MCF 10A (cell line): Measurements from ENCODE around the gene NLRP9. TPM values are rescaled to one million over a fixed set of nuclear protein-coding genes. Genes with fewer than 3 reads are reported as not detected.

Experiments
- BruUV-seq: library from RNA; stranded (reverse); fragments of 400-500 nt; replicated peaks from 2 replicates; lab custom pipeline; 2021; lab: Mats Ljungman, UMichigan
- CTCF ChIA-PET: fragments of 300-600 bp; sonication (Branson Sonifier 250); formaldehyde crosslinking; extraction: SDS; loops from one replicate; lab custom pipeline; 2021; ENCODE audit warnings: antibody characterized with exemption, inconsistent platforms; lab: Yijun Ruan, JAX
- POLR2A ChIA-PET: fragments of 300-600, 350-650 bp; sonication (Branson Sonifier 250); formaldehyde crosslinking; extraction: SDS; loops from one replicate; lab custom pipeline; 2020; ENCODE audit warnings: antibody characterized with exemption, inconsistent platforms; lab: Yijun Ruan, JAX
- DNase-seq: peaks from one replicate; pipeline ENCODE4 v3.0.0-alpha.2; 2018; ENCODE audit not compliant: unreplicated experiment
- H3K27ac Mint-ChIP-seq: one replicate; pipeline ENCODE4 v1.8.0; 2022; ENCODE audit warnings: mild to moderate bottlenecking, low read depth, mixed read lengths; ENCODE audit not compliant: unreplicated experiment
- H3K27me3 Mint-ChIP-seq: one replicate; pipeline ENCODE4 v1.8.0; 2022; ENCODE audit warnings: mixed read lengths; ENCODE audit not compliant: insufficient read depth, unreplicated experiment
- H3K36me3 Mint-ChIP-seq: one replicate; pipeline ENCODE4 v1.8.0; 2022; ENCODE audit warnings: mild to moderate bottlenecking, moderate library complexity, mixed read lengths; ENCODE audit not compliant: insufficient read depth, unreplicated experiment
- H3K4me1 Mint-ChIP-seq: one replicate; pipeline ENCODE4 v1.8.0; 2022; ENCODE audit warnings: mixed read lengths; ENCODE audit not compliant: insufficient read depth, unreplicated experiment
- H3K4me3 Mint-ChIP-seq: one replicate; pipeline ENCODE4 v1.8.0; 2022; ENCODE audit warnings: mild to moderate bottlenecking, moderate library complexity, mixed read lengths; ENCODE audit not compliant: unreplicated experiment
- H3K9me3 Mint-ChIP-seq: one replicate; pipeline ENCODE4 v1.8.0; 2022; ENCODE audit warnings: mixed read lengths; ENCODE audit not compliant: unreplicated experiment
- intact Hi-C: fragments of 100-400 bp; cut with micrococcal nuclease; formaldehyde crosslinking; loops from 2 replicates; pipeline ENCODE4 v1.14.1; 2022
- total RNA-seq: library from RNA; stranded (reverse); gene quantifications from 2 replicates; pipeline ENCODE4 v1.2.3, GENCODE V29; 2022
- TF ChIP-seq, protein P1 (sequence below): fragments of 200-600 bp; IDR thresholded peaks from one replicate; pipeline ENCODE4 v1.8.0; 2022; ENCODE audit warnings: antibody characterized with exemption, mild to moderate bottlenecking; ENCODE audit not compliant: unreplicated experiment

The NLRP9 gene
- total RNA-seq, 1 experiment from 2014 or later = not detected

DNA sequence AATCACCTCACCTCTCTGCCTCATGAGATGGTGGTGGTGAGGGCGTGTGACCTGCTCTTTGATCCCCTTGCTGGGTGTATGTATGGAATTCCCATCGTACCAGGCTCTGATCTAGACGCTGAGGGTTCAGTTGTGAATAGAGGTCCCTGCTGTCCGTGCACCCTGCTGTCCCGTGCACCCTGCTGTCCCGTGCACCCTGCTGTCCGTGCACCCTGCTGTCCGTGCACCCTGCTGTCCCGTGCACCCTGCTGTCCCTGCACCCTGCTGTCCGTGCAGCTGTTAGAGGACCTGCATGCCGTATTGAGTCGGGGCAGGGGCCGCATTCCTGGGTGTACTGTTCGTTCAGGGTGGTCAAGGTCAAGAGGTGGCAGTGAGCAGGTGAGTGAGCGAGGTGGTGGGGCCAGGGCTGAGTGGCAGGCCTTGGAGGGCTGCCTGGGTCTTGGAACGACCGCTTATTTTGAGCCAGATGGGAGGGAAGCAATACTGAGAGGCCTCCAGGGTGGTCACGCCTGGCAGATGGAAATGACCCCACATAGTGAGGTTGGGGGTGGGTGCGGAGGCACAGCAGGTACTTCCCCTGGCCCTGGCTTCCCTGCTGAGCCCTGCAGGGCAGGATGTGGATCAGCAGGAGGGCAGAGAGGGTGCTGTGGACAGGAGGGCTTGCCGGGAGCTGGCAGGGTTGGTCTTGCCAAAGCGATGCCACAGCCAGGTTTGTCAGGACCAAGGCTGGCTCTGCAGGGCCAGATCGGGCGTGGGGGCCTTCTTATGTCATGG, 67.7 kb downstream of the NLRP9 start:
- DNase-seq = no peak
- Mint-ChIP-seq H3K4me1 (peaks cover 16% of the 10 kb centered on the region), H3K4me3 (no peak overlapping the region), H3K27me3 (no peaks in the 10 kb centered on the region), H3K9me3 (no peaks in the 10 kb centered on the region), H3K36me3 (peaks cover 81% of the 10 kb centered on the region), H3K27ac (no peak overlapping the region)
- TF ChIP-seq, protein P1, sequence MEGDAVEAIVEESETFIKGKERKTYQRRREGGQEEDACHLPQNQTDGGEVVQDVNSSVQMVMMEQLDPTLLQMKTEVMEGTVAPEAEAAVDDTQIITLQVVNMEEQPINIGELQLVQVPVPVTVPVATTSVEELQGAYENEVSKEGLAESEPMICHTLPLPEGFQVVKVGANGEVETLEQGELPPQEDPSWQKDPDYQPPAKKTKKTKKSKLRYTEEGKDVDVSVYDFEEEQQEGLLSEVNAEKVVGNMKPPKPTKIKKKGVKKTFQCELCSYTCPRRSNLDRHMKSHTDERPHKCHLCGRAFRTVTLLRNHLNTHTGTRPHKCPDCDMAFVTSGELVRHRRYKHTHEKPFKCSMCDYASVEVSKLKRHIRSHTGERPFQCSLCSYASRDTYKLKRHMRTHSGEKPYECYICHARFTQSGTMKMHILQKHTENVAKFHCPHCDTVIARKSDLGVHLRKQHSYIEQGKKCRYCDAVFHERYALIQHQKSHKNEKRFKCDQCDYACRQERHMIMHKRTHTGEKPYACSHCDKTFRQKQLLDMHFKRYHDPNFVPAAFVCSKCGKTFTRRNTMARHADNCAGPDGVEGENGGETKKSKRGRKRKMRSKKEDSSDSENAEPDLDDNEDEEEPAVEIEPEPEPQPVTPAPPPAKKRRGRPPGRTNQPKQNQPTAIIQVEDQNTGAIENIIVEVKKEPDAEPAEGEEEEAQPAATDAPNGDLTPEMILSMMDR = no peak
- ChIA-PET POLR2A (interaction anchor here (0.6 to 2.8 kb wide), 2 partner anchors 13 to 1238 kb away, joined by 3 to 12 read pairs; no protein-coding TSS in a partner anchor), CTCF (interaction anchor here (0.6 to 1.9 kb wide), 7 partner anchors 8 to 986 kb away, joined by 3 to 18 read pairs (median 5); partner anchors contain the start of gene U2AF2)
- intact Hi-C loops = no loop called here
- no TSS peak for BruUV-seq

DNA sequence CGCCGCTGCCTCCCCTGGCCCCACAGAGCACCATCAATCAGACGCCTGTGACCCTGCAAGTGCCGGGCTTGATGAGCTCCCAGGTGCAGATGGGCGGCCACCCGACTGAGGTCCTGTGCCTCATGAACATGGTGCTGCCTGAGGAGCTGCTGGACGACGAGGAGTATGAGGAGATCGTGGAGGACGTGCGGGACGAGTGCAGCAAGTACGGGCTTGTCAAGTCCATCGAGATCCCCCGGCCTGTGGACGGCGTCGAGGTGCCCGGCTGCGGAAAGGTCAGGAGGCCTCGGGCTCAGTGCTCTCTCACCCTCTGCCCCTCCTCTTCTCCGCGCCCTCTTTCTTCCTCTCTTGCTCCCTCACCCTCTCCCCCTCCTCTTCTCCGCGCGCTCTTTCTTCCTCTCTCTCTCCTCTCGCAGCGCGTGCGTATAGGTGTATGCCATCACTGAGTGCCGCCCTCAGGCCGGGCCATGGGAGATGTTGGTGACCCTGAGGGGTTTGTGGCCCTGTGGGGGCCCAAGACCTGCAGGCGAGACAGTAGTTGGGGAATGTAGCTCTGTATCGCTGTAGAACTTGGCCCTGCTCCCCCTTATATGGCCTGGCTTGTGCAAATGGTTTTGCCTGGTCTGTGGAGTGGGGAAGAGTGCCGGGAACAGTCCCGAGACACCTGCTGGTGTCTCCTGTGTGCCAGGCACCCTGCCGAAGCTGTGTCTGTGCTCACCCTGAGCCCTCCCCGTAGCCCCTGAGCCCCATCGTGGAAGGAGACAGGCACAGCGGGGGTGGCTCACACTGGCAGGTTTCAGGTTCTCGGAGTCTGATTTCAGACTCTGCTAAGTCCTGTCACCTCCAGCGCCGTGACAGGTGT, 68.6 kb downstream of the NLRP9 start:
- ChIA-PET CTCF (no interaction called here), POLR2A (interaction anchor here (2.8 kb wide), 1 partner anchor 13 kb away, joined by 12 read pairs; no protein-coding TSS in a partner anchor)
- no TSS peak for BruUV-seq
- Mint-ChIP-seq H3K36me3 (peaks cover 82% of the 10 kb centered on the region), H3K4me1 (peaks cover 15% of the 10 kb centered on the region), H3K4me3 (no peak overlapping the region), H3K27ac (no peak overlapping the region), H3K27me3 (no peaks in the 10 kb centered on the region), H3K9me3 (no peaks in the 10 kb centered on the region)
- no peak for DNase-seq
- TF ChIP-seq, protein P1 = no peak
- intact Hi-C loops = no loop called here

DNA sequence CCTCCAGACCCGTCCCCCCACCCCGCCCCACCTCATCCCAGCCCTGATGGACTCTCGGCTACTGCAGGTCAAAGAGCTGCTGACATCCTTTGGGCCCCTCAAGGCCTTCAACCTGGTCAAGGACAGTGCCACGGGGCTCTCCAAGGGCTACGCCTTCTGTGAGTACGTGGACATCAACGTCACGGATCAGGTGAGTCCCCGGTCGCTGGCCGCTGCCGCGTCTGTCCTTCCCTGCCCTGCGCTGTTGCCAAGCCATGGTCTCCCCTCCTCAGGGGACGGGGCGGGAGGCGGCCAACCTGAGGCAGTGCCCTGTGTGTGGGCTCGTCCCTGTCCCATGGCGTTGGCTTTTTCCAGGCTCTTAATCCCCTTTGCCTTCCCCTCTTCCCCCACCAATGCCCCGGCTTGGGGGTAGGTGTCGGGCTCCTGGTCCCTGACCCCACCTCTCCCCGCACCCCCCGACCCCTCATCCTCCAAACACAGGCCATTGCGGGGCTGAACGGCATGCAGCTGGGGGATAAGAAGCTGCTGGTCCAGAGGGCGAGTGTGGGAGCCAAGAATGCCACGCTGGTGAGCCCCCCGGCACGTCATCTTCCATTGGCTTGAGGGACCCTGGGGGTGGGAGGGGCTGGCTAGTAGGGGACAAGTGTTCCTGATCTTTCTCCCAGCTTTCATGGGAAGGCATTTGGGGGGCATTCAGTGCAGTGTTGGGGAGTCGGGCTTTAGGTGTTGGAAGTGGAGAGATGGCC, 69.4 kb downstream of the NLRP9 start:
- POLR2A ChIA-PET = no interaction called here
- H3K4me1 Mint-ChIP-seq = peaks cover 11% of the 10 kb centered on the region
- H3K4me3 Mint-ChIP-seq = no peak overlapping the region
- CTCF ChIA-PET = interaction anchor here (1.1 to 1.4 kb wide), 2 partner anchors 9 to 12 kb away, joined by 3 to 7 read pairs; no protein-coding TSS in a partner anchor
- H3K27ac Mint-ChIP-seq = no peak overlapping the region
- no TSS peak for BruUV-seq
- DNase-seq = no peak
- intact Hi-C loops = no loop called here
- H3K9me3 Mint-ChIP-seq = no peaks in the 10 kb centered on the region
- TF ChIP-seq, protein P1 = no peak
- no peaks in the 10 kb centered on the region for H3K27me3 Mint-ChIP-seq
- H3K36me3 Mint-ChIP-seq = peaks cover 84% of the 10 kb centered on the region
